ENCODE results near the gene HCRTR1. TPM values are rescaled to one million over a fixed set of nuclear protein-coding genes. Genes with fewer than 3 reads are reported as not detected.

Gene HCRTR1
- total RNA-seq, 1 donor from 2014 or later: 0.98 TPM

DNA sequence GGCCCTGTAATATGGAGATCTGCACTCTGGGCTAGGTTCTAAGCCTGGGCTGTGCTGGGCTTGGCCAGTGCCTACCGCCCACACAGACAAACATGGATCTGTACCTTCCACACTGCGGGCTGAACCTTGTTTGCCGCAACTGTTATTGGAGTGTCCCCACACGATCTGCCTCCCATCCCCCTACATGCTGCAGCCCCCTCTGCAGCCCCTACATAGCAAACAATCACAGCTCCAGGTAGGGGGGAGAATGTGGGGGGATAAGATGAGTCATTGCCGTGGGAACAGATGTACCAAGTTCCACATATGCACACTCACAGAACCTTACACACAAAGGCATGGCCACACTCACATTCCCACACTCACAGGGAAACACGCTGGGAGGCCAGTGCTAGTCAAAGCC lies 2.1 kb upstream of the HCRTR1 start:
- no peak overlapping the region for H3K4me3 Mint-ChIP-seq
- no peak for TF ChIP-seq CTCF (IDR thresholded peaks at IDR 0.05; ENCODE audit: unreplicated experiment)
- H3K36me3 Mint-ChIP-seq: no peaks in the 10 kb centered on the region
- no peak overlapping the region for H3K27ac Mint-ChIP-seq
- peaks cover 20% of the 10 kb centered on the region for H3K27me3 Mint-ChIP-seq (ENCODE audit: low read depth)
- H3K4me1 Mint-ChIP-seq: peaks cover 11% of the 10 kb centered on the region
- no peak for DNase-seq (ENCODE audit: low spot score in 2 of 2, unreplicated experiment in 2 of 2)
- peaks cover 4% of the 10 kb centered on the region for H3K9me3 Mint-ChIP-seq

GRCh38 chr1:31615939-31616338 lies 1.6 kb upstream of the HCRTR1 start:
- Mint-ChIP-seq H3K4me1 (peaks cover 8% of the 10 kb centered on the region), H3K27me3 (ENCODE audit: low read depth) (peaks cover 20% of the 10 kb centered on the region), H3K4me3 (no peak overlapping the region), H3K9me3 (peaks cover 4% of the 10 kb centered on the region), H3K27ac (no peak overlapping the region), H3K36me3 (no peaks in the 10 kb centered on the region)
- no peak for DNase-seq (ENCODE audit: low spot score in 2 of 2, unreplicated experiment in 2 of 2)
- no peak for TF ChIP-seq CTCF (IDR thresholded peaks at IDR 0.05; ENCODE audit: unreplicated experiment)

DNA sequence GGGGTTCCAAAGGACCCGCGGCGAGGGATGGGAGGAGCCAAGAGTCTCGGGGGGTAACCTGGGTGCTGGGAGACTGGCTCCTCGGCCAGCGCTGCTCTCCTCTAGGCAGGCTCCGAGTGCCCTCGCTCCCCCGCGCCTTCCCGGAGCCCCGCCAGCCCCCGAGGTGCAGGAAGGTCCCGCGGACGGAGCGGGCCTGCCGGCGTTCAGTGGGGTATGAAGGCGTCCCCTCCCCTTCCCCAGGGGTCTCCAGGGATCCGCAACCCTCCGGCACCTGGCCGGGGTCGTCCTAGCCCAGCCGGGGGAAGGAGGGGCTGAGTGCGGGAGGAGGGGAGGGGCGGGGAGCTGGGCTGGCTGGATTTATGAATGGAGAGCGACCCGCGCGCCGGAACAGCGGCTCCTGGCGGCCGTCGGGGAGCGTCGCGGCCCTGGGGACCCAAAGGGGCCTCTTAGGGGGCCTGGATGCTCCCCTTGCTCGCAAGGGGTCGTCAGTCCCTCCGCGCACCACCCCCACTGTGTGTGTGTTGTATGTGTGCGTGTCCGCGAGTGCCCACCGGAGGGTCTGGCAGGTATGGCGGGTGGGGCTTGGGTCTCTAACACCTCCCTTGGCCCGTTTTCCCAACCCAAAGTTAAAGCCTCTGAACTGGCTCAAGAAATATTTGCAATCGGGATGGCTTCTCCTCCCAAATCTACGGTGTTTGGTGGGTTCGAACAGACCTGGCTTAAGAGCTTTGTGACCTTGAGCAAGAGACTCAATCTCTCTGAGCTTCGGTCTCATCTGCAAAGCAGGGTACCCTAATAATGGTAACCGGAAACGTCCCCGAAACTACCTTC lies 642 bp downstream of the HCRTR1 start:
- DNase-seq (ENCODE audit: low spot score in 2 of 2, unreplicated experiment in 2 of 2): peak; percentile 54 to 80
- Mint-ChIP-seq H3K9me3 (no peaks in the 10 kb centered on the region), H3K4me3 (peak overlapping the region; percentile 58), H3K27ac (no peak overlapping the region), H3K4me1 (peaks cover 8% of the 10 kb centered on the region), H3K27me3 (ENCODE audit: low read depth) (peaks cover 20% of the 10 kb centered on the region), H3K36me3 (no peaks in the 10 kb centered on the region)
- TF ChIP-seq CTCF (IDR thresholded peaks at IDR 0.05; ENCODE audit: unreplicated experiment): peak; percentile 88

- TF ChIP-seq CTCF (IDR thresholded peaks at IDR 0.05; ENCODE audit: unreplicated experiment): no peak
- no peak for DNase-seq (ENCODE audit: low spot score in 2 of 2, unreplicated experiment in 2 of 2)
- H3K4me3 Mint-ChIP-seq: no peak overlapping the region
- H3K4me1 Mint-ChIP-seq: peaks cover 7% of the 10 kb centered on the region
- H3K9me3 Mint-ChIP-seq: no peaks in the 10 kb centered on the region
- no peak overlapping the region for H3K27ac Mint-ChIP-seq
- peaks cover 20% of the 10 kb centered on the region for H3K27me3 Mint-ChIP-seq (ENCODE audit: low read depth)
- H3K36me3 Mint-ChIP-seq: no peaks in the 10 kb centered on the region
Observed at GRCh38 chr1:31618916-31619846, 1.7 kb downstream of the HCRTR1 start.

DNA sequence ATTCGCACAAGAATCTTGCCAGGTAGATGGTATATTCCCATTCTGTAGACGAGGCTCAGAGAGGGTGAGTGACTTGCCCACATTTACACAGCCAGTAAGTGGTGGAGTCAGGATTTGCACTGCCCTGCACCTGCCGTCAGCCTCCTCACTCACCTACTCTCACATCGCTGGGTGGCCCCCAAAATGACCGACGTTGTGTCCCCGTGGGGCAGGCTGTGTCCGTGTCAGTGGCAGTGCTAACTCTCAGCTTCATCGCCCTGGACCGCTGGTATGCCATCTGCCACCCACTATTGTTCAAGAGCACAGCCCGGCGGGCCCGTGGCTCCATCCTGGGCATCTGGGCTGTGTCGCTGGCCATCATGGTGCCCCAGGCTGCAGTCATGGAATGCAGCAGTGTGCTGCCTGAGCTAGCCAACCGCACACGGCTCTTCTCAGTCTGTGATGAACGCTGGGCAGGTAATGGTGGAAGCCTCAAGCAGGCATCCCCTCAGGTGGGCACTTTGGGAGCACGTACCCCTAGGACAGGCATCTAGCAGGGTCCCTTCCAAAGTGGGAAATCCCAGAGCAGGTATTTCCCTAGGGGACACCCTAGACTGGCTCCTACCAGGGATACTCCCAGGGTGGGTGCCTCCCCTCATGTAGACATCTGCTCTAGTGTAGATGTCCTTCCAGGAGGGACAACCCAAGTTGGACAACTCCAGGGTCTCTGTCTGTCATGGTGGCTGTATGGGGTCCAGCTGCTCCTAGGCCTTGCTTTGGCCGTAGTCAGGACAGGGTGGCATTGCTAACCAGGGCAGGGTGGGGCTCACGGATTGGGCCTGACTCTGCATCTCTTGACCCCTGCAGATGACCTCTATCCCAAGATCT lies 3.4 kb downstream of the HCRTR1 start:
- Mint-ChIP-seq H3K4me1 (peaks cover 5% of the 10 kb centered on the region), H3K27ac (no peak overlapping the region)

More for the DNA sequence above, 3.4 kb downstream of the HCRTR1 start:
- Mint-ChIP-seq H3K4me3 (no peak overlapping the region), H3K36me3 (no peaks in the 10 kb centered on the region), H3K27me3 (ENCODE audit: low read depth) (peaks cover 17% of the 10 kb centered on the region), H3K9me3 (no peaks in the 10 kb centered on the region)
- no peak for TF ChIP-seq CTCF (IDR thresholded peaks at IDR 0.05; ENCODE audit: unreplicated experiment)
- DNase-seq (ENCODE audit: low spot score in 2 of 2, unreplicated experiment in 2 of 2): no peak

All from mesothelial cell of epicardium (in vitro differentiated cells).